HepG2 (cell line): ENCODE data around the gene SUMO1. TPM values are rescaled to one million over a fixed set of nuclear protein-coding genes. Genes with fewer than 3 reads are reported as not detected.

Source experiments
- ARID3A ChIP-seq: IDR thresholded peaks from 2 replicates; pipeline ENCODE4 v1.6.1; 2012; ENCODE audit warnings: low read depth, low read length, improper control_type of control experiment
- CHD2 ChIP-seq: IDR thresholded peaks from 2 replicates; pipeline ENCODE4 v1.6.1; 2011; ENCODE audit warnings: low read depth, low read length, improper control_type of control experiment
- CSRNP2 ChIP-seq: sonication (generic); formaldehyde crosslinking; conservative IDR thresholded peaks from 2 replicates; pipeline ENCODE4 v1.8.0; 2022; ENCODE audit warnings: low read depth, missing genetic modification reagents
- GATAD1 ChIP-seq: IDR thresholded peaks from 2 replicates; pipeline ENCODE4 v1.6.1; 2016; ENCODE audit warnings: missing genetic modification reagents, missing compliant biosample characterization
- GZF1 ChIP-seq: sonication (generic); formaldehyde crosslinking; IDR thresholded peaks from 2 replicates; pipeline ENCODE4 v1.5.1; 2020; ENCODE audit warnings: mild to moderate bottlenecking, missing genetic modification reagents
- KDM1A ChIP-seq: IDR thresholded peaks from 2 replicates; pipeline ENCODE4 v1.6.1; 2016; ENCODE audit warnings: missing compliant biosample characterization
- KDM3A ChIP-seq: IDR thresholded peaks from 2 replicates; pipeline ENCODE4 v1.6.1; 2018; ENCODE audit warnings: low read depth, missing compliant biosample characterization
- NRL ChIP-seq: sonication (generic); formaldehyde crosslinking; IDR thresholded peaks from 2 replicates; pipeline ENCODE4 v1.5.0; 2020; ENCODE audit warnings: missing genetic modification reagents, mild to moderate bottlenecking, moderate library complexity, borderline replicate concordance
- SP4 ChIP-seq: sonication (generic); formaldehyde crosslinking; IDR thresholded peaks from 2 replicates; pipeline ENCODE4 v1.8.1; 2023; ENCODE audit warnings: mild to moderate bottlenecking, missing genetic modification reagents
- SPEN ChIP-seq: sonication (generic); formaldehyde crosslinking; IDR thresholded peaks from 2 replicates; pipeline ENCODE4 v1.5.1; 2020; ENCODE audit warnings: low read depth, mild to moderate bottlenecking, missing genetic modification reagents
- U2AF1 ChIP-seq: fragments of 200-400 bp; formaldehyde crosslinking; optimal IDR thresholded peaks from 2 replicates; pipeline ENCODE3; 2017; ENCODE audit warnings: mild to moderate bottlenecking, low read depth, low read length
- ZFP37 ChIP-seq: sonication (generic); formaldehyde crosslinking; IDR thresholded peaks from 2 replicates; pipeline ENCODE4 v1.4.0; 2020; ENCODE audit warnings: missing genetic modification reagents, borderline replicate concordance
- ZKSCAN8 ChIP-seq: IDR thresholded peaks from 2 replicates; pipeline ENCODE4 v1.6.1; 2016; ENCODE audit warnings: borderline replicate concordance, missing genetic modification reagents, missing compliant biosample characterization
- ZNF720 ChIP-seq: sonication (generic); formaldehyde crosslinking; IDR thresholded peaks from 2 replicates; pipeline ENCODE4 v1.4.0; 2020; ENCODE audit warnings: missing genetic modification reagents
- polyA plus RNA-seq, 8 experiments: library from polyadenylated mRNA; depleted of rRNA in 3 of 8; stranded (reverse) in 7 of 8; unstranded in 1 of 8; fragments of >200 nt; fragmentation: Illumina TruSeq in 4 of 8; extraction: Trizol in 4 of 8; gene quantifications; 2 replicates each; pipeline versions ENCODE4 v1.2.1 to v1.2.3, GENCODE V29; 2011 to 2016; ENCODE audit warnings: low read depth in 4 of 8, missing spikeins in 1 of 8, mixed read lengths in 1 of 8; ENCODE audit not compliant: insufficient read depth in 1 of 8
- total RNA-seq, 5 experiments: library from RNA; depleted of rRNA; stranded (reverse); fragments of >200 nt; fragmentation: Illumina TruSeq; extraction: Trizol; gene quantifications; 2 replicates each; pipeline ENCODE4 v1.2.3, GENCODE V29; 2016; ENCODE audit warnings: low read depth in 1 of 5
- TF ChIP-seq, protein P1 (sequence below): sonication (generic); formaldehyde crosslinking; IDR thresholded peaks from 2 replicates; pipeline ENCODE4 v1.5.0; 2020; ENCODE audit warnings: mild to moderate bottlenecking, missing genetic modification reagents
- TF ChIP-seq, protein P2 (sequence below): sonication (generic); formaldehyde crosslinking; IDR thresholded peaks from 2 replicates; pipeline ENCODE4 v1.8.0; 2022; ENCODE audit warnings: mild to moderate bottlenecking, missing genetic modification reagents, borderline replicate concordance
- TF ChIP-seq, protein P3 (sequence below): sonication (generic); formaldehyde crosslinking; IDR thresholded peaks from 2 replicates; pipeline ENCODE4 v1.4.0; 2020; ENCODE audit warnings: missing genetic modification reagents, borderline replicate concordance

The SUMO1 gene
- total and polyA plus RNA-seq, 2 of the 13 experiments (the other 11 are each of a cell fraction or from before 2014, with no cell fraction given), result 101 to 173 TPM

GRCh38 chr2:202265467-202266277, 27.3 kb upstream of the SUMO1 start, which contains the start of gene NOP58 (continued):
- TF ChIP-seq, protein P1, sequence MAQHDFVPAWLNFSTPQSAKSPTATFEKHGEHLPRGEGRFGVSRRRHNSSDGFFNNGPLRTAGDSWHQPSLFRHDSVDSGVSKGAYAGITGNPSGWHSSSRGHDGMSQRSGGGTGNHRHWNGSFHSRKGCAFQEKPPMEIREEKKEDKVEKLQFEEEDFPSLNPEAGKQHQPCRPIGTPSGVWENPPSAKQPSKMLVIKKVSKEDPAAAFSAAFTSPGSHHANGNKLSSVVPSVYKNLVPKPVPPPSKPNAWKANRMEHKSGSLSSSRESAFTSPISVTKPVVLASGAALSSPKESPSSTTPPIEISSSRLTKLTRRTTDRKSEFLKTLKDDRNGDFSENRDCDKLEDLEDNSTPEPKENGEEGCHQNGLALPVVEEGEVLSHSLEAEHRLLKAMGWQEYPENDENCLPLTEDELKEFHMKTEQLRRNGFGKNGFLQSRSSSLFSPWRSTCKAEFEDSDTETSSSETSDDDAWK (CRISPR knock-in tag), result no peak
- TF ChIP-seq ZNF720 (no peak), ARID3A (no peak; the same call in 1 of the 2 replicates), GATAD1 (peak; percentile 98), KDM3A (peak; percentile 91; the same call in 1 of the 2 replicates), NRL (peak; percentile 92; the same call in 1 of the 2 replicates), ZFP37 (CRISPR knock-in tag) (0 out of 2 replicates have a peak, but pooled peaks have one; percentile 71), CHD2 (peak; percentile 88), U2AF1 (peak; percentile 70), ZKSCAN8 (CRISPR knock-in tag) (peak; percentile 85), CSRNP2 (CRISPR knock-in tag) (no peak), SPEN (CRISPR knock-in tag) (peak; percentile 96), SP4 (0 out of 2 replicates have a peak, but pooled peaks have one; percentile 64), KDM1A (CRISPR knock-in tag) (0 out of 2 replicates have a peak, but pooled peaks have one; percentile 33), GZF1 (peak; percentile 28; the same call in 1 of the 2 replicates)
- TF ChIP-seq, protein P2, sequence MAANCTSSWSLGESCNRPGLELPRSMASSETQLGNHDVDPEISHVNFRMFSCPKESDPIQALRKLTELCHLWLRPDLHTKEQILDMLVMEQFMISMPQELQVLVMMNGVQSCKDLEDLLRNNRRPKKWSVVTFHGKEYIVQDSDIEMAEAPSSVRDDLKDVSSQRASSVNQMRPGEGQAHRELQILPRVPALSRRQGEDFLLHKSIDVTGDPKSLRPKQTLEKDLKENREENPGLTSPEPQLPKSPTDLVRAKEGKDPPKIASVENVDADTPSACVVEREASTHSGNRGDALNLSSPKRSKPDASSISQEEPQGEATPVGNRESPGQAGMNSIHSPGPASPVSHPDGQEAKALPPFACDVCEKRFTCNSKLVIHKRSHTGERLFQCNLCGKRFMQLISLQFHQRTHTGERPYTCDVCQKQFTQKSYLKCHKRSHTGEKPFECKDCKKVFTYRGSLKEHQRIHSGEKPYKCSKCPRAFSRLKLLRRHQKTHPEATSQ, result no peak; the same call in 1 of the 2 replicates
- TF ChIP-seq, protein P3, sequence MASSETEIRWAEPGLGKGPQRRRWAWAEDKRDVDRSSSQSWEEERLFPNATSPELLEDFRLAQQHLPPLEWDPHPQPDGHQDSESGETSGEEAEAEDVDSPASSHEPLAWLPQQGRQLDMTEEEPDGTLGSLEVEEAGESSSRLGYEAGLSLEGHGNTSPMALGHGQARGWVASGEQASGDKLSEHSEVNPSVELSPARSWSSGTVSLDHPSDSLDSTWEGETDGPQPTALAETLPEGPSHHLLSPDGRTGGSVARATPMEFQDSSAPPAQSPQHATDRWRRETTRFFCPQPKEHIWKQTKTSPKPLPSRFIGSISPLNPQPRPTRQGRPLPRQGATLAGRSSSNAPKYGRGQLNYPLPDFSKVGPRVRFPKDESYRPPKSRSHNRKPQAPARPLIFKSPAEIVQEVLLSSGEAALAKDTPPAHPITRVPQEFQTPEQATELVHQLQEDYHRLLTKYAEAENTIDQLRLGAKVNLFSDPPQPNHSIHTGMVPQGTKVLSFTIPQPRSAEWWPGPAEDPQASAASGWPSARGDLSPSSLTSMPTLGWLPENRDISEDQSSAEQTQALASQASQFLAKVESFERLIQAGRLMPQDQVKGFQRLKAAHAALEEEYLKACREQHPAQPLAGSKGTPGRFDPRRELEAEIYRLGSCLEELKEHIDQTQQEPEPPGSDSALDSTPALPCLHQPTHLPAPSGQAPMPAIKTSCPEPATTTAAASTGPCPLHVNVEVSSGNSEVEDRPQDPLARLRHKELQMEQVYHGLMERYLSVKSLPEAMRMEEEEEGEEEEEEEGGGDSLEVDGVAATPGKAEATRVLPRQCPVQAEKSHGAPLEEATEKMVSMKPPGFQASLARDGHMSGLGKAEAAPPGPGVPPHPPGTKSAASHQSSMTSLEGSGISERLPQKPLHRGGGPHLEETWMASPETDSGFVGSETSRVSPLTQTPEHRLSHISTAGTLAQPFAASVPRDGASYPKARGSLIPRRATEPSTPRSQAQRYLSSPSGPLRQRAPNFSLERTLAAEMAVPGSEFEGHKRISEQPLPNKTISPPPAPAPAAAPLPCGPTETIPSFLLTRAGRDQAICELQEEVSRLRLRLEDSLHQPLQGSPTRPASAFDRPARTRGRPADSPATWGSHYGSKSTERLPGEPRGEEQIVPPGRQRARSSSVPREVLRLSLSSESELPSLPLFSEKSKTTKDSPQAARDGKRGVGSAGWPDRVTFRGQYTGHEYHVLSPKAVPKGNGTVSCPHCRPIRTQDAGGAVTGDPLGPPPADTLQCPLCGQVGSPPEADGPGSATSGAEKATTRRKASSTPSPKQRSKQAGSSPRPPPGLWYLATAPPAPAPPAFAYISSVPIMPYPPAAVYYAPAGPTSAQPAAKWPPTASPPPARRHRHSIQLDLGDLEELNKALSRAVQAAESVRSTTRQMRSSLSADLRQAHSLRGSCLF (CRISPR knock-in tag), result no peak
